Measurements from ENCODE around the gene PTPN1. TPM values are rescaled to one million over a fixed set of nuclear protein-coding genes. Genes with fewer than 3 reads are reported as not detected.

Gene PTPN1
- total and polyA plus RNA-seq, 2 of the 13 experiments (the other 11 are each of a cell fraction or from before 2014, with no cell fraction given), result 17.7 to 37.2 TPM

DNA sequence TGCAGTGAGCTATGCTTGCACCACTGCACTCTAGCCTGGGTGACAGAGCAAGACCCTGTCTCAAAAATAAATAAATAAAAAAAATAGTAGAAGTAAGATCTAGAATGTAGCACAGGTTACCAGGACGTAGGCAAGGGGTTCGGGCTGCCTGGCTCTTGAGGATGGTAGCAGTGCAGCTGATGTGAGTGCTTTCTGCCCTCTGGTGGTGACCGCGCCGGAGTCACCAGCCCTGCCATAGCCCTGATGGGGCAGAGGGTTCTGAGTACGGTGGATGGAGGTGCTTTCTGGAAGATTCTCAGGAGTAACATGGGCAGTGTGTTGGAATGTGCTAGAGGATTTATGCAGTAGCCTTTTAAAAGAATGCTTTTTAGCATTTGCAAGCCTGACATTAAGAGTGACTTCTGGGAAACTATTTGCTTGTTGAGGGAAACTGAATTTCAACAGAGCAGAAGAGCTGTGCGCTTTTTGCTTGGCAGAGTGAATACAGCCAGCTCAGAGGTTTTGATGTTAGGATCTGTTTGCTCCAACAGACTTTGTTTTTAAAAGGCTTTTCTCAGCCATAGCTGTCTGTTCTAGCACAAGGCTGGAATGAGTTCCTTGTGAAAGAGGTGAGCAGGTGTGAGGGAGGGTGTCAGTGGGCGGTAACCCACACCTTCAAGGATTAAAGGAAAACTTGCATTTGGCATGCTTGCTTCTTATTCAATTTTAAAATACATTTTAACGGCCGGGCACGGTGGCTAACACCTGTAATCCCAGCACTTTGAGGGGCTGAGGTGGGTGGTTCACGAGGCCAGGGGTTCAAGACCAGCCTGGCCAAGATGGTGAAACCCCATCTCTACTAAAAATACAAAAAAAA lies 65.9 kb downstream of the PTPN1 start (continued):
- TF ChIP-seq, protein P1, sequence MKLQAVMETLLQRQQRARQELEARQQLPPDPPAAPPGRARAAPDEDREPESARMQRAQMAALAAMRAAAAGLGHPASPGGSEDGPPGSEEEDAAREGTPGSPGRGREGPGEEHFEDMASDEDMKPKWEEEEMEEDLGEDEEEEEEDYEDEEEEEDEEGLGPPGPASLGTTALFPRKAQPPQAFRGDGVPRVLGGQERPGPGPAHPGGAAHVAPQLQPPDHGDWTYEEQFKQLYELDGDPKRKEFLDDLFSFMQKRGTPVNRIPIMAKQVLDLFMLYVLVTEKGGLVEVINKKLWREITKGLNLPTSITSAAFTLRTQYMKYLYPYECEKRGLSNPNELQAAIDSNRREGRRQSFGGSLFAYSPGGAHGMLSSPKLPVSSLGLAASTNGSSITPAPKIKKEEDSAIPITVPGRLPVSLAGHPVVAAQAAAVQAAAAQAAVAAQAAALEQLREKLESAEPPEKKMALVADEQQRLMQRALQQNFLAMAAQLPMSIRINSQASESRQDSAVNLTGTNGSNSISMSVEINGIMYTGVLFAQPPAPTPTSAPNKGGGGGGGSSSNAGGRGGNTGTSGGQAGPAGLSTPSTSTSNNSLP (IDR thresholded peaks at IDR 0.05; ENCODE audit: low read depth, low read length), result no peak
- TF ChIP-seq SOX5 (CRISPR knock-in tag; IDR thresholded peaks at IDR 0.05; ENCODE audit: borderline replicate concordance), result no peak
- TF ChIP-seq, protein P2, sequence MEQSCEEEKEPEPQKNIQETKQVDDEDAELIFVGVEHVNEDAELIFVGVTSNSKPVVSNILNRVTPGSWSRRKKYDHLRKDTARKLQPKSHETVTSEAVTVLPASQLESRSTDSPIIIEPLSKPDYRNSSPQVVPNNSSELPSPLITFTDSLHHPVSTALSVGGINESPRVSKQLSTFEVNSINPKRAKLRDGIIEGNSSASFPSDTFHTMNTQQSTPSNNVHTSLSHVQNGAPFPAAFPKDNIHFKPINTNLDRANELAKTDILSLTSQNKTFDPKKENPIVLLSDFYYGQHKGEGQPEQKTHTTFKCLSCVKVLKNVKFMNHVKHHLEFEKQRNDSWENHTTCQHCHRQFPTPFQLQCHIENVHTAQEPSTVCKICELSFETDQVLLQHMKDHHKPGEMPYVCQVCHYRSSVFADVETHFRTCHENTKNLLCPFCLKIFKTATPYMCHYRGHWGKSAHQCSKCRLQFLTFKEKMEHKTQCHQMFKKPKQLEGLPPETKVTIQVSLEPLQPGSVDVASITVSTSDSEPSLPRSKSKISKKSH (CRISPR knock-in tag; IDR thresholded peaks at IDR 0.05; ENCODE audit: borderline replicate concordance), result no peak
- TF ChIP-seq, protein P3, sequence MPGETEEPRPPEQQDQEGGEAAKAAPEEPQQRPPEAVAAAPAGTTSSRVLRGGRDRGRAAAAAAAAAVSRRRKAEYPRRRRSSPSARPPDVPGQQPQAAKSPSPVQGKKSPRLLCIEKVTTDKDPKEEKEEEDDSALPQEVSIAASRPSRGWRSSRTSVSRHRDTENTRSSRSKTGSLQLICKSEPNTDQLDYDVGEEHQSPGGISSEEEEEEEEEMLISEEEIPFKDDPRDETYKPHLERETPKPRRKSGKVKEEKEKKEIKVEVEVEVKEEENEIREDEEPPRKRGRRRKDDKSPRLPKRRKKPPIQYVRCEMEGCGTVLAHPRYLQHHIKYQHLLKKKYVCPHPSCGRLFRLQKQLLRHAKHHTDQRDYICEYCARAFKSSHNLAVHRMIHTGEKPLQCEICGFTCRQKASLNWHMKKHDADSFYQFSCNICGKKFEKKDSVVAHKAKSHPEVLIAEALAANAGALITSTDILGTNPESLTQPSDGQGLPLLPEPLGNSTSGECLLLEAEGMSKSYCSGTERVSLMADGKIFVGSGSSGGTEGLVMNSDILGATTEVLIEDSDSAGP (CRISPR knock-in tag; IDR thresholded peaks at IDR 0.05; ENCODE audit: borderline replicate concordance), result no peak
- TF ChIP-seq RAD21 (CRISPR knock-in tag; IDR thresholded peaks at IDR 0.05), result peak; percentile 88
- TF ChIP-seq NR1H2 (CRISPR knock-in tag; IDR thresholded peaks at IDR 0.05; ENCODE audit: borderline replicate concordance, low read depth), result no peak
- no peak for TF ChIP-seq ZNF354B (CRISPR knock-in tag; IDR thresholded peaks at IDR 0.05)
- TF ChIP-seq CEBPB (IDR thresholded peaks at IDR 0.05; ENCODE audit: borderline replicate concordance, low read depth, low read length), result no peak
- no peak for TF ChIP-seq SYNCRIP (IDR thresholded peaks at IDR 0.05; ENCODE audit: insufficient read depth, low read depth, low read length)
- TF ChIP-seq, protein P4, sequence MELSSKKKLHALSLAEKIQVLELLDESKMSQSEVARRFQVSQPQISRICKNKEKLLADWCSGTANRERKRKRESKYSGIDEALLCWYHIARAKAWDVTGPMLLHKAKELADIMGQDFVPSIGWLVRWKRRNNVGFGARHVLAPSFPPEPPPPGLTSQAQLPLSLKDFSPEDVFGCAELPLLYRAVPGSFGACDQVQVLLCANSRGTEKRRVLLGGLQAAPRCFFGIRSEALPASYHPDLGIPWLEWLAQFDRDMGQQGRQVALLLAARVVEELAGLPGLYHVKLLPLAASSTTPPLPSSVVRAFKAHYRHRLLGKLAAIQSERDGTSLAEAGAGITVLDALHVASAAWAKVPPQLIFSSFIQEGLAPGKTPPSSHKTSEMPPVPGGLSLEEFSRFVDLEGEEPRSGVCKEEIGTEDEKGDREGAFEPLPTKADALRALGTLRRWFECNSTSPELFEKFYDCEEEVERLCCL (CRISPR knock-in tag; IDR thresholded peaks at IDR 0.05; ENCODE audit: borderline replicate concordance), result no peak
- TF ChIP-seq, protein P5, sequence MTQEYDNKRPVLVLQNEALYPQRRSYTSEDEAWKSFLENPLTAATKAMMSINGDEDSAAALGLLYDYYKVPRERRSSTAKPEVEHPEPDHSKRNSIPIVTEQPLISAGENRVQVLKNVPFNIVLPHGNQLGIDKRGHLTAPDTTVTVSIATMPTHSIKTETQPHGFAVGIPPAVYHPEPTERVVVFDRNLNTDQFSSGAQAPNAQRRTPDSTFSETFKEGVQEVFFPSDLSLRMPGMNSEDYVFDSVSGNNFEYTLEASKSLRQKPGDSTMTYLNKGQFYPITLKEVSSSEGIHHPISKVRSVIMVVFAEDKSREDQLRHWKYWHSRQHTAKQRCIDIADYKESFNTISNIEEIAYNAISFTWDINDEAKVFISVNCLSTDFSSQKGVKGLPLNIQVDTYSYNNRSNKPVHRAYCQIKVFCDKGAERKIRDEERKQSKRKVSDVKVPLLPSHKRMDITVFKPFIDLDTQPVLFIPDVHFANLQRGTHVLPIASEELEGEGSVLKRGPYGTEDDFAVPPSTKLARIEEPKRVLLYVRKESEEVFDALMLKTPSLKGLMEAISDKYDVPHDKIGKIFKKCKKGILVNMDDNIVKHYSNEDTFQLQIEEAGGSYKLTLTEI (CRISPR knock-in tag; conservative IDR thresholded peaks at IDR 0.05), result no peak
- TF ChIP-seq ZNF577 (CRISPR knock-in tag; IDR thresholded peaks at IDR 0.05; ENCODE audit: borderline replicate concordance, low read depth), result no peak
- no peak for TF ChIP-seq ZFP90 (CRISPR knock-in tag; IDR thresholded peaks at IDR 0.05; ENCODE audit: borderline replicate concordance)
- TF ChIP-seq REXO4 (CRISPR knock-in tag; IDR thresholded peaks at IDR 0.05; ENCODE audit: borderline replicate concordance), result no peak
- TF ChIP-seq ASH2L (IDR thresholded peaks at IDR 0.05; ENCODE audit: insufficient read length, low read depth, low read length), result no peak
- TF ChIP-seq, protein P6, sequence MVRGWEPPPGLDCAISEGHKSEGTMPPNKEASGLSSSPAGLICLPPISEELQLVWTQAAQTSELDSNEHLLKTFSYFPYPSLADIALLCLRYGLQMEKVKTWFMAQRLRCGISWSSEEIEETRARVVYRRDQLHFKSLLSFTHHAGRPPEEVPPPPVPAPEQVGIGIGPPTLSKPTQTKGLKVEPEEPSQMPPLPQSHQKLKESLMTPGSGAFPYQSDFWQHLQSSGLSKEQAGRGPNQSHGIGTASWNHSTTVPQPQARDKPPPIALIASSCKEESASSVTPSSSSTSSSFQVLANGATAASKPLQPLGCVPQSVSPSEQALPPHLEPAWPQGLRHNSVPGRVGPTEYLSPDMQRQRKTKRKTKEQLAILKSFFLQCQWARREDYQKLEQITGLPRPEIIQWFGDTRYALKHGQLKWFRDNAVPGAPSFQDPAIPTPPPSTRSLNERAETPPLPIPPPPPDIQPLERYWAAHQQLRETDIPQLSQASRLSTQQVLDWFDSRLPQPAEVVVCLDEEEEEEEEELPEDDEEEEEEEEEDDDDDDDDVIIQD (CRISPR knock-in tag; IDR thresholded peaks at IDR 0.05; ENCODE audit: low read depth), result 0 out of 2 replicates have a peak, but pooled peaks have one; percentile 23
- peak; percentile 35; the same call in 1 of the 2 replicates for TF ChIP-seq NFKB2 (CRISPR knock-in tag; IDR thresholded peaks at IDR 0.05; ENCODE audit: borderline replicate concordance)
